NB4 (cell line): Measurements from ENCODE around the gene HYCC2.

Source experiments
- DNase-seq: peaks from one replicate; pipeline ENCODE4 v3.0.0; 2010; ENCODE audit warnings: low read depth
- H3K4me3 ChIP-seq: one replicate; pipeline ENCODE4 v1.5.1; 2011; ENCODE audit warnings: mild to moderate bottlenecking, low read depth, low read length, moderate library complexity
- CTCF ChIP-seq: IDR thresholded peaks from one replicate; pipeline ENCODE4 v1.5.1; 2012; ENCODE audit warnings: low read depth, low read length
- MAX ChIP-seq: IDR thresholded peaks from 2 replicates; pipeline ENCODE4 v1.6.1; 2011; ENCODE audit warnings: low read depth, low read length
- MYC ChIP-seq: IDR thresholded peaks from 2 replicates; pipeline ENCODE4 v1.6.1; 2011; ENCODE audit warnings: low read depth, low read length
- POLR2A ChIP-seq: IDR thresholded peaks from 2 replicates; pipeline ENCODE4 v1.6.1; 2011; ENCODE audit warnings: mild to moderate bottlenecking; ENCODE audit not compliant: insufficient read length; ENCODE audit errors: extremely low read depth

The HYCC2 gene

GRCh38 chr2:201090574-201090973 is 19.1 kb upstream of the HYCC2 start:
- H3K4me3 ChIP-seq = no peak overlapping the region
- TF ChIP-seq MAX (no peak), MYC (no peak), CTCF (no peak), POLR2A (no peak)
- DNase-seq = no peak

DNA sequence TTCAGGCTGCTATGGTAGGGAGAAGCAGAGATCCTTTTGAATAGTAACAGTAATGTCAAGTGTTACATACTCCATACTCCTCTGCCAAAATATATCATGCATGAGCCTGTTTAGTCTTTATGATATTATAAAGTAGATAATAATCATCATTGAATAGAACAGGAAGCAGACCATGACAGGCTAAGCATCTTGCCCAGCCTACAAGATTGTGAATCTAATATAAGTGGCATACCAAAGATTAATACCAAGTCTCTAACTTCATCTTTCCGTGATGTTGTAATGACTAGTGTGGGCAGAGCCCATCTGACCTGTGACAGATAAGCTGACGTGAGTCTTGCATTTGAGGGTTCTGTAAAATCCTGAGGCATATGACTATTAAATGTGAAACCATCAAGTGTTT is 13.4 kb upstream of the HYCC2 start:
- no peak overlapping the region for H3K4me3 ChIP-seq
- no peak for TF ChIP-seq CTCF
- no peak for TF ChIP-seq POLR2A
- TF ChIP-seq MAX = no peak
- TF ChIP-seq MYC = no peak
- DNase-seq = no peak

- no peak overlapping the region for H3K4me3 ChIP-seq
- no peak for DNase-seq
- TF ChIP-seq MAX (no peak), POLR2A (no peak), CTCF (no peak)
Observed at GRCh38 chr2:201074996-201075395, 3.5 kb upstream of the HYCC2 start.

- DNase-seq = no peak
- H3K4me3 ChIP-seq = peak overlapping the region; percentile 92
- TF ChIP-seq POLR2A (no peak), MAX (no peak), MYC (no peak), CTCF (no peak)
Observed at GRCh38 chr2:201073071-201073470, 1.6 kb upstream of the HYCC2 start.

GRCh38 chr2:201072201-201072530 is 695 bp upstream of the HYCC2 start:
- DNase-seq = no peak
- peak overlapping the region; percentile 92 for H3K4me3 ChIP-seq
- TF ChIP-seq MYC = no peak
- TF ChIP-seq POLR2A = peak; percentile 8

- no peak for TF ChIP-seq CTCF
- 0 out of 2 replicates have a peak, but pooled peaks have one; percentile 21 for TF ChIP-seq MYC
- DNase-seq = peak; percentile 65
- H3K4me3 ChIP-seq = peak overlapping the region; percentile 92
Observed at GRCh38 chr2:201070948-201071478, 458 bp downstream of the HYCC2 start.
